IPS DF 19.7 (cell line): ENCODE data around the gene LGALS7.

Source experiments
- DNase-seq: peaks from one replicate; pipeline ENCODE4 v3.0.0-alpha.2; 2013; ENCODE audit warnings: low read depth, low spot score

Gene LGALS7

DNA sequence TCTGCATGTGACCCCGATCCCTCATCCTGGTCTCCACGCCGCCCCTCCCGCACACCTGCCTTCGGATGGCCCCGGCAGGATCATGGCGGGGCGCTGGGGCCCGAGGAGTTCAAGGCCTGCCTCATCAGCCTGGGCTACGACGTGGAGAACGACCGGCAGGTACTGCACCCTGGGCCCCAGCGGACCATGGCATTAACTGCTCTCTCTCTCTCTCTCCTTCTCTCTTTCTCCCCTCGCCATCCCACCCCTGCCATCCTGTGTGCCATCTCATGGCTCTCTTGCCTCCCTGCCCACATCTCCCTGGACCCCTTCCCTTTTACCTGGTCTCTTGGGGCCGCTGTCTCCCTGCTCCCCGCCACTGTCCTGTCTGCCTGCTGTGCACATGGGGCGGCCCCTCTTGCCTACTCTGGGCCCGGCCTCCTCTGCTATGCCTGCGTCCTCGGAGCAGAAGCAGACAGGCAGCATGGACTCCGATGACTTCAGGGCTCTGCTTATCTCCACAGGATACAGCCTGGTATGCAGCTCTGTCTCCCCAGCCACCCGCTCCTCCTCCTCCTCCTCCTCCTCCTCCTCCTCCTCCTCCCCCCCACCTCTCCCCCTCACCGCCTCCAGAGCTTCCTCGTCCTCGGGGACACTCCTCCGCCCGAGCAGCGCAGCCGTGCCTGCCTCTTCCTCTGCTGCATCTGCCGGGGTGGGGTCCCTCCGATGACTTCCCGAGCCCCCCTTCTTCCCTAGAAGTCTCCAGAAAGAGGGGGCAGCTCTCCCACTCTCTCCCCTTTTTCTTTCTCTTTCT lies 45.3 kb downstream of the LGALS7 start:
- no peak for DNase-seq

GRCh38 chr19:38727306-38727867 lies 45.9 kb downstream of the LGALS7 start:
- no peak for DNase-seq

DNA sequence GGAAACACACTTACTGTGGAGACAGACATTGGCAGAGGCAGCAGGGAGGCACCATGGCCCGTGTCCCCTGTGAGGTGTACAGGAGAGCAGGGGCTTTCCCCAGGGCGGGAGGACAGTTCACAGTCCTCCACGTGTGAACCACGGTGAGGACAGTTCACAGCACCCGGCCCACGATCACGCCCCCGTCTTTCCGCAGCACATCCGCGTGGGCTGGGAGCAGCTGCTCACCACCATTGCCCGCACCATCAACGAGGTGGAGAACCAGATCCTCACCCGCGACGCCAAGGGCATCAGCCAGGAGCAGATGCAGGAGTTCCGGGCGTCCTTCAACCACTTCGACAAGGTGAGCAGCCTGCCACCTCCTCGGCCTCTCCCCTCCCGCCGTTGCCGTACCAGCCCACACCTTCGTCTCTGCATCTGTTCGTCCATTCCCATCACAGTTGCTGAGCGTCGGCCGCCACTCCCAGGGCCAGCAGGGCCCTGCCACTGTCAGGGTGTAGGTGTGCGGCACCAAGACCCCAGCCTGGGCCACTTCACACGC lies 46.5 kb downstream of the LGALS7 start:
- no peak for DNase-seq

DNA sequence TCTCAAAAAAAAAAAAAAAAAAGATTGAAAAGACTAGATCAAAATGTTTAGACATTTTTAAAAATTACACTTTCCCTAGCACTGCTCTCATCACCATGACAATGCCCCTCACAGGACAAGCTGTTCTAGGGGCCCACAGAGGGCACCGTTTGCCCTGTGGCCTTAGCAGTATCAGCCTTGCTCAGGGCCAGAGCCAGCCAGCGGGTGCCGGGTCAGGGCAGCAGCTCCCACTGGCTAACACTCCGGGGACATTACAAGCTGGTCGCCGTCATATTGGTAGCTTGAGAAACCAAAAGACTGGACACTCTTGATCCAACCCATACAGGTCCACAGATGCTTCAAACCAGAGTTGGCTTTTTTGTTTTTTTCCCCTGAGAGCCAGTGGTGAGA lies 47.0 kb downstream of the LGALS7 start:
- DNase-seq = no peak

DNA sequence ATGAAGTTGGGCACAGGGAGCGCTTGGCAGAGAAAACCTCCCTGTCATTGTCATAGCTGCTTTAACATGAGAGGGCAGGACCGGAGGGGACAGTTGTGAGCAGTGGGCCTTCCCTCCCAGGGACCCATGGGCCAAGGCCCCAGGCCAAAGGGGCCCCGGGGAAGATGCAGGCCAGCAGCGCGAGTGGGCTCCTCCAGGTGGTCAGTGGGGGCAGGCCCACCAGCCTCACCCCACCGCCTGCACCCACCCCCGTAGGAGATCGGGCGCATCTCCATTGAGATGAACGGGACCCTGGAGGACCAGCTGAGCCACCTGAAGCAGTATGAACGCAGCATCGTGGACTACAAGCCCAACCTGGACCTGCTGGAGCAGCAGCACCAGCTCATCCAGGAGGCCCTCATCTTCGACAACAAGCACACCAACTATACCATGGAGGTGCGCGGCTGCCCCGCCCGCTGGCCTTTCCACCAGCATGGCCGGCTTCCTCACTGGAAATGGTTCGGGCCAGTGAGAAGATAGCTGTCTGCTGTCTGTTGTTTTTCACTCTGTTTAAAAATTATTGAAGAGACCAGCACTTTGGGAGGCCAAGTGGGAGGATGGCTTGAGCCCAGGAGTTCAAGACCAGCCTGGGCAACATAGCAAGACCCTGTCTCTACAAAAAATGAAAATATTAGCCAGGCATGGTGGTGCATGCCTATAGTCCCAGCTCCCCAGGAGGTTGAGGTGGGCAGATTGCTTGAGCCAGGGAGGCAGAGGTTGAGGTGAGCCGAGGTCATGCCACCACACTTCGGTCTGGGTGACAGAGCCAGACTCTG lies 47.6 kb downstream of the LGALS7 start:
- DNase-seq = no peak

- DNase-seq = no peak
Measured at GRCh38 chr19:38723990-38724854, 49.1 kb downstream of the LGALS7 start.

GRCh38 chr19:38723606-38723965 lies 49.7 kb downstream of the LGALS7 start:
- no peak for DNase-seq

GRCh38 chr19:38722947-38723605 lies 50.2 kb downstream of the LGALS7 start:
- no peak for DNase-seq

GRCh38 chr19:38721979-38722773 lies 51.1 kb downstream of the LGALS7 start:
- DNase-seq = no peak

DNA sequence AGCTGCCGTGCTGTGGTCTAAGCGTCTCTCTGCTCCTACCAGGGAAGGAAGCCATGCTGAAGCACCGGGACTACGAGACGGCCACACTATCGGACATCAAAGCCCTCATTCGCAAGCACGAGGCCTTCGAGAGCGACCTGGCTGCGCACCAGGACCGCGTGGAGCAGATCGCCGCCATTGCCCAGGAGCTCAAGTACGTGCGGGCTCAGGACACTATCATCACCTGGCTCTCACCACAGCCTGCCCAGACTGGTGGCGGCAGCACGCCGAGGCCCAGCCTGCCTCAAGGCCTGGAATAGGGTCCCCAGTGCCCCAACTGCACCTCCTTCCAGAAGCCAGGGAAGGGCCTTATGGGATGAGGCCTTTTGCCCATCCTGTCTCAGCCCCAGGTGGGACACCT lies 51.8 kb downstream of the LGALS7 start:
- no peak for DNase-seq
